Fibroblast of skin of right quadriceps (primary cell): Measurements from ENCODE around the gene TCEAL2.
A peak's percentile ranks its signal among the peaks of the same experiment; 100 is the strongest.
"Not testable (repeated sequence)": the region's sequence is repeated elsewhere in the genome, so short reads cannot be mapped to it uniquely, and the experiment has no call there.

Experiments
- DNase-seq: peaks from one replicate; pipeline ENCODE4 v3.0.0-alpha.2; 2013

The TCEAL2 gene

GRCh38 chrX:102125436-102125835 lies at the start of gene TCEAL2:
TCEAL2 (plus strand) TSS chrX:102125679; CDS start chrX:102126831, 1,152 bp downstream.
- DNase-seq: not testable (repeated sequence)

GRCh38 chrX:102077426-102077825 lies 48.1 kb upstream of the TCEAL2 start:
- no peak for DNase-seq

- DNase-seq: peak; percentile 0
These were observed 39.8 kb upstream of the TCEAL2 start for GRCh38 chrX:102085706-102086105.

GRCh38 chrX:102113367-102113766 lies 12.1 kb upstream of the TCEAL2 start:
- no peak for DNase-seq

GRCh38 chrX:102115748-102116147 lies 9.7 kb upstream of the TCEAL2 start:
- DNase-seq: no peak

GRCh38 chrX:102125014-102125413 lies 465 bp upstream of the TCEAL2 start:
- not testable (repeated sequence) for DNase-seq

- DNase-seq: not testable (repeated sequence)
These were observed 770 bp downstream of the TCEAL2 start for GRCh38 chrX:102126080-102126818.

GRCh38 chrX:102126863-102127262 lies 1.4 kb downstream of the TCEAL2 start:
- no peak for DNase-seq

GRCh38 chrX:102129473-102129872 lies 4.0 kb downstream of the TCEAL2 start:
- DNase-seq: no peak

- DNase-seq: no peak
These were observed 12.6 kb downstream of the TCEAL2 start for GRCh38 chrX:102138064-102138463.

GRCh38 chrX:102140876-102141275 lies 15.4 kb downstream of the TCEAL2 start:
- not testable (repeated sequence) for DNase-seq

GRCh38 chrX:102141631-102142030 lies 16.2 kb downstream of the TCEAL2 start:
- not testable (repeated sequence) for DNase-seq

GRCh38 chrX:102142274-102142673 lies 16.8 kb downstream of the TCEAL2 start, which contains the start of gene TCEAL6:
TCEAL6 (minus strand) TSS chrX:102142481.
- DNase-seq: not testable (repeated sequence)

- DNase-seq: no peak
These were observed 28.9 kb downstream of the TCEAL2 start for GRCh38 chrX:102154218-102154860.

- DNase-seq: no peak
These were observed 29.7 kb downstream of the TCEAL2 start for GRCh38 chrX:102154900-102155805.

GRCh38 chrX:102155806-102156179 lies 30.3 kb downstream of the TCEAL2 start, which contains the start of gene BEX5:
BEX5 (minus strand) TSS chrX:102155977; CDS start chrX:102154265, 1,712 bp downstream.
- peak; percentile 50 for DNase-seq
